Measurements from ENCODE around the gene NACC1. TPM values are rescaled to one million over a fixed set of nuclear protein-coding genes. Genes with fewer than 3 reads are reported as not detected.
"Not testable (repeated sequence)": the region's sequence is repeated elsewhere in the genome, so short reads cannot be mapped to it uniquely, and the experiment has no call there.

The NACC1 gene
- total RNA-seq, 1 experiment from 2014 or later, result 126 TPM

DNA sequence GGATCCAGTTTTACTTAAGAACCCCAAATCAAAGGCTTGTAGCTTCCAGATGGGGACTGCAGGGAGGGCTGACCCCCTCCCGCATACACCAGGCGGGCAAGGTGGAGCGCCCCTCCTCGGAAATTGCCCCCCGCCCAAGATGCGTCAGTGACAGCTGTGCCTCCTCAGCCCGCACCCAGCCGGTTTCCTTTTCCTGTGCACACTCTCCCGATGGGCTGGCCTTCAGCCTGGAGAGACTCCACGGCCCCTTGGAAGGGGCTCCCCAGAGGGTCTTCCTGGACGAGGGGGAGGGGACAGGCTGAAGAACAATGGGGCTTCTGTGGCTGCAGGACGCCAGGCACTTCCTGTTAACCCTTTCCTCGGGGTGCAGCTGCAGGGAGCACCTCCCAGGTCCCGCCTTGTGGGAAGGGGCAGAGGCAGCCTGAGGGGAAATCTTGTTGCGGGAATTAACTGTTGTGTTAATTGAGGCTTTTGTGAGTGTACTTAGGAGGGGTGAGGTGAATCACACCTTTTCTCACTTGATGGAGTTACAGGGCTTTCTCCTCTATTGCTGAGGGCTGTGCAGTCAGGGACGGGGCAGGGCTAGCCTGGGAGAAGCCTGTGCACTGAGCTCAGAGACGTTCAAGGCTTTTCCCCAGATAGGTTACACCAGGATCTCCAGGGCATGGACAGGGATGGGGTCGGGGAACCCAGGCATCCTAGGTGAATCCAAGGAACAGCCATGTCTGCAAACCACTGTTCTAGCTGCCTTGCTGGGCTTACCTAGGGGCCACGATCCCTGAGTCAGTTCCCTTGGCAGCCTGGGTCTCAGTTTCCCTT, 46.5 kb downstream of the NACC1 start:
- peak; percentile 89 for DNase-seq (ENCODE audit: low read depth)

DNA sequence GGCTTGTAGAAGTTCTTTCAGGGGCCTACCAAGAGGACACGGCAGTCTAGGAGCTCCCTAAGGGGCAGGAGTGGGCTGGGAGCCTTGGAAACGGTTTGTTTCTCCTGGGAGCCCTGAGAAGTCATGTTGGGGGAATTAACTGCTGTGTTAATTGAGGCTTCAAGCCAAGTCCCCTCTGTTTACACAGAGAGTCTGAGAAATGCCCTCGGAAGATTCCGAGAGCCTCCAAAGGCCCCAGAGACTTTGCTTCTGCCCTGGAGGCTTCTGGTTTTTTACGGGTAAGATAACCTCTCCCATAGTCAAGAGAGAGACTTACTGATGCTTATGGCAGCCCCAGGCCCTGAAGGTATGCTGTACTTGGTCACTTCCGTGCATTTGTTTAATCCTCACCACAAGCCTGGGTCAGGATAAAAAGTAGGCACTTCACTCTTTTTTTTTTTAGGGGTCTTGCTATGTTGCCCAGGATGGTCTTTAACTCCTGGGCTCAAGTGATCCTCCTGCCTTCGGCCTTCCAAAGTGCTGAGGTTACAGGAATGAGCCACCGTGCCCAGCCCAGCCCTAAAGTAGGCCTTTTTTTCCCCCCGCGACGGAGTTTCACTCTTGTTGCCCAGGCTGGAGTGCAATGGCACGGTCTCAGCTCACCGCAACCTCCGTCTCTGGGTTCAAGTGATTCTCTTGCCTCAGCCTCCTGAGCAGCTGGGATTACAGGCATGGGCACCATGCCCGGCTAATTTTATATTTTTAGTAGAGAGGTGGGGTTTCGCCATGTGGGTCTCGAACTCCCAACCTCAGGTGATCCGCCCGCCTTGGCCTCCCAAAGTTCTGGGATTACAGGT, 47.3 kb downstream of the NACC1 start:
- DNase-seq (ENCODE audit: low read depth), result peak; percentile 91

DNA sequence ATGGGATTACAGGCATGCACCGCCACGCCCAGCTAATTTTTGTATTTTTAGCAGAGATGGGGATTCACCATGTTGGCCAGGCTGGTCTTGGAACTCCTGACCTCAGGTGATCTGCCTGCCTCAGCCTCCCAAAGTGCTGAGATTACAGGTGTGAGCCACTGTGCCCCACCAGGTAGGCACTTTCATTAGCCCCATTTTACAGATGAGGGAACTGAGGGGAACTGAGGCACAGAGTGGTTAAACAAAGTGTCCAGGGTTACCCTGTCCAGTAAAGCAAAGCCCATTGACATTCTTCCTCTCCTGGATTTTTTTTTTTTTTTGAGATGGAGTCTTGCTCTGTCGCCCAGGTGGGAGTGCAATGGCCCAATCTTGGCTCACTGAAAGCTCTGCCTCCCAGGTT, 48.1 kb downstream of the NACC1 start:
- DNase-seq (ENCODE audit: low read depth), result not testable (repeated sequence)

DNA sequence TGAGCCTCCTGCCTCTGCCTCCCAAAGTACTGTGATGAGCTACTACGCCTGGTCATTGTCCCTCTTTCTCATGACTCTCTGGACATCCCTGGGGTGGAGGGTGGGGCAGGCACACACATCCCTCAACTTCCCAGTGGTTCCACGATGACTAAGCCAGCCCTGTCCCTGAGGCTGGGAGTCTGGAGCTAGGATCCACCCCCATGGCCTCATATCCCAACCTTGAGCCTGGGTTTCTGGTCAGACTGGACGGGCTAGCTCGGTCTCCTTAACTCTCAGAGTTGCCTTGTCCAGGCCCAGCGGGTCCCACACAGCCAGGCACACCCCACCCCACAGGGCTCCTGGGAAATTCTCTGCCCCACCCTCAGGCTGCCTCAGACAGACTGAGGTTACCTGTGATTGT, 51.7 kb downstream of the NACC1 start:
- peak; percentile 93 for DNase-seq (ENCODE audit: low read depth)

DNA sequence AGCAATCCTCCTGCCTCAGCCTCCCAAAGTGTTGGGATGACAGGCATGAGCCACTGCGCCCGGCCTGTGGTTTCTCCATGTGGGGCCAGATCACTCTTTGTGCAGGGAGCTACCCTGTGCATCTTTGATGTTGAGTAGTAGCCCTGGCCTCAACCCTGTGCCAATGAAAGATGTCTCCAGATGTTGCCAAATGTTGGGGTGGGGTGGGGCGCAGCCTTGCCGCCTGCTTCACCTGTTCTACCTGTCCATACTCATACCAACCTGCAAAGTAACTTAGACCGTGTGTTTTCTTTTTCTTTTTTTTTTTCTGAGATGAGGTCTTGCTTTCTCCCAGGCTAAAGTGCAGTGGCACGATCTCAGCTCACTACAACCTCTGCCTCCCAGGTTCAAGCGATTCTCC, 53.1 kb downstream of the NACC1 start:
- no peak for DNase-seq (ENCODE audit: low read depth)

DNA sequence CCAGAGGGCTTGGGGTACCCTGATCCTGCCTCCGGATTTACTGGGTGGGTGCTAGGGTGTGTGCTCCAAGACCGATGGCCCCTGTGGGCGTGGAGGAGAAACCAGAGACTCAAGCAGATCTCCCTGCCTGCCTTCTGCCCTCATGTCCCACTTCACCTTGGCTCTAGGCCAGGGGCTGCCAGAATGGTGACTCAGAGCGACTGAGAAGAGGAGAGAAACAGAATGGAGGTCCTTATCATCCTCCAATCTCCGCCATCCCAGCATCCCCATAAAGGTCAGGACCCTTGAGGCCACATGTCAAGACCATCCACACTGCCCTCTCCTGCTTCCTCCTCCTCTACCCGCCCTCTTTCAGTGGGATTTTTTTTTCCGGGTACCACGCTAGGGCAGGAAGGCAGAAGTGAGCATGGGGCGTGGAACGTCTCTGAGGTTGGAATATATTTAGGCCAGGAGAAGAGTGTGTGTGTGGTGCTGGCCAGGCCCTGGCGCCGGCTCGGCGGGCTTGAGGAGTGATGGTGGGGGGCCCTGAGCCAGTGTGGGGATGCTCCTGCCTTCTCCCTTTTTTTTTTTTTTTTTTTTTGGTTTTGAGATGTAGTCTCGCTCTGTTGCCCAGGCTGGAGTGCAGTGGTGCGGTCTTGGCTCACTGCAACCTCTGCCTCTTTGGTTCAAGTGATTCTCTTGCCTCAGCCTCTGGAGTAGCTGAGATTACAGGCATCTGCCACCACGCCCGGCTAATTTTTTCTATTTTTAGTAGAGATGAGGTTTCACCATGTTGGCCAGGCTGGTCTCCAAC, 54.5 kb downstream of the NACC1 start:
- DNase-seq (ENCODE audit: low read depth), result peak; percentile 97

DNA sequence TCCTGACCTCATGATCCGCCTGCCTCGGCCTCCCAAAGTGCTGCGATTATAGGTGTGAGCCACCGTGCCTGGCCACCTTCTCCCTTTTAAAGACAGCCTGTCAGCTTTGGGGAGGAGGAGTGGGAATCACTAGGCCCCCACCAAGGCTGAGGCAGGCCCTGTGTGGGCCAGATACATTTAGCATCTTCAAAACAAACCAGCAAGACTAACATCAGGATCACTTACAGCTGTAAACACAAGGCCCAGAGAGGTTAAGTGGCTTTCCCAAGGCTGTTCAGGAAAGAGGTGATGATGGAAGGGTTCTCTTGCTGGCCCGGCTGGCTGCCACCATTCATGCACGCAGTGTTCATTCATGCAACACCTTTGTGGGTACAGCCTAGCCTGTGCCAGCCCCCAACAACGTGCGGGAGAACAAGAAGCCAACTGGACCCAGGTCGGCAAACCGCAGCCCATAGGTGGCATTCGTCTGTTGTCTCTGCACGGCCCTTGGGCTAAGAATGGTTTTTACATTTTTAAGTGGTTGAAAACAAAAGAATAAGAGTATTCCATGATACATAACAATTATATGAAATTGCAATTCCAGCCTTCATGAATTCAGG, 55.2 kb downstream of the NACC1 start:
- DNase-seq (ENCODE audit: low read depth), result no peak

DNA sequence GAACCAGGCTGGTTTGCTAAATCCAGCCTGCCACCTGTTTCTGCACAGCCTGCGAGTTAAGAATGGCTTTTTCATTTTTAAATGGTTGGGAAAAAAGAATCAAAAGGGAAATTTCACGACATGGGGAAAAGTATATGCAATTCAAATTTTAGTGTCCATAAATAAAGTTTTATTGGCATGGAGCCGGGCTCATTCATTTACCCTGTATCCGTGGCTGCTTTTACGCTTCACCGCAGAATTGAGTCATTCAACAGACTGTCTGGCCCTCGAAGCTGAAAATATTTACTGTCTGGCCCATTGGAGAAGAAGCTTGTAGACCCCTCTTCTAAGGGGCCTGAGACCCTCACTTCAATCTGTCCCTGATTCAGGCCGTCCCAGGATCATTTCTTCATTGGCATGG, 58.3 kb downstream of the NACC1 start:
- peak; percentile 71 for DNase-seq (ENCODE audit: low read depth)

DNA sequence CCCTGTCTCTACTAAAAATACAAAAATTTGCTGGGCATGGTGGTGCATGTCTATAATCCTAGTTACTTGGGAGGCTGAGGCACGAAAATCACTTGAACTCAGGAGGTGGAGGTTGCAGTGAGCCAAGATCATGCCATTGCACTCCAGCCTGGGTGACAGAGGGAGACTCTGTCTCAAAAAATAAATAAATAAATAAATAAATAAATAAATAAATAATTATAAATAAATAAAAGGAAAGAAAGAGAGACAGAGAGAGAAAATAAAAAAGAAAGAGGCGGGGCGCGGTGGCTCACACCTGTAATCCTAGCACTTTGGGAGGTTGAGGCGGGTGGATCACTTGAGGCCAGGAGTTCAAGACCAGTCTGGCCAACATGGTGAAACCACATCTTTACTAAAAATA, 59.5 kb downstream of the NACC1 start:
- DNase-seq (ENCODE audit: low read depth), result not testable (repeated sequence)

DNA sequence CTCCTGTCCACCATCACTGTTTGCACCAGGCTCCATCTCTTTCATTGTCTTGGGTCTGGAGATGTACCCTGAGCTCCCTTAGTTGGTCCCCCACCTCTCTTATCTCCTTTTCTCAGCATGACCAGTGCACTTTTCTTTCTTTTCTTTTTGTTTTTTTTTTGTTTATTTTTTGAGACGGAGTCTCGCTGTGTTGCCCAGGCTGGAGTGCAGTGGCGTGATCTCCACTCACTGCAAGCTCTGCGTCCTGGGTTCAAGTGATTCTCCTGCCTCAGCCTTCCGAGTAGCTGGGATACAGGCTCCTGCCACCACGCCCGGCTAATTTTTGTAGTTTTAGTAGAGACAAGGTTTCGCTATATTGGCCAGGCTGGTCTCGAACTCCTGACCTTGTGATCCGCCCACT, 60.2 kb downstream of the NACC1 start:
- not testable (repeated sequence) for DNase-seq (ENCODE audit: low read depth)

DNA sequence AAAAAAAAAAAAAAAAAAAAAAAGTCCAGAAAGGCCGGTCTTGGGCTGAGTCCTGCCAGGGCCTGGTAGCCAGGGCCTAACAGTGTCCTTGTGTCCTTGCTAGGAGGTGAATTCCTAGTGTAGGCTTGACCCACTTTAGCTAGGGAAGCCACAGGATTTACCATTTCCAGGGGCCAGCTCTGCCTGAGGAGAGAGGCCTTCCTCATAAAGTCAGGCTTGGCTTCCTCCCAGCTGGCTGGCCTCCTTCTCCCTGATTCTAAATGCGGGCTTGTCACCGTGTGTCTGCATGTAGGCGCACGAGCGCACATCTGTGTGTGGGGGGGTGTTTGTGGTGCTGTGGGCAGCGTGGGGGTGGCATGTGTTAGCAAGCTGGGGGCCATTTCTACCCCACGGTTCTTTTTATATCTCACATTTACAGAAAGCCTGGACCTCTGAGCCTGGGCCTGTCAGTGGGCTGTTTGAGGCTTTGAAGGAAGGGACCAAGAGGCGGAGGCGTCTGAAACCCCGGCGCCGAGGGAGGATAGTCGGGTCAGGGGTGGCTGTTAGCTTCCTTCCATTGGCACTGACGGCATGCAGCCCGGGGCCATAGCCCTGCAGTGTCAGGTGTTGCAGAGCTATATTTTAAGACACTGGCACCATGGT, 63.8 kb downstream of the NACC1 start:
- peak; percentile 80 for DNase-seq (ENCODE audit: low read depth)

DNA sequence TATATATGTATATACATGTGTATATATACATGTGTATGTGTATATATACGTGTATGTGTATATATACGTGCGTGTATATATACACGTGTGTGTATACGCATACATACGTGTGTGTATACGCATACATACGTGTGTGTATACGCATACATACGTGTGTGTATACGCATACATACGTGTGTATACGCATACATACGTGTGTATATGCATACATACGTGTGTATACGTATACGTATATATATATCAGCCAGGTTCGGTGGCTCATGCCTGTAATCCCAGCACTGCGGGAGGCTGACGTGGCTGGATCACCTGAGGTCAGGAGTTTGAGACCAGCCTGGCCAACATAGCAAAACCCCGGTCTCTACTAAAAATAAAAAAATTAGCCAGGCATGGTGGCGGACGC, 66.9 kb downstream of the NACC1 start:
- DNase-seq (ENCODE audit: low read depth), result not testable (repeated sequence)

DNA sequence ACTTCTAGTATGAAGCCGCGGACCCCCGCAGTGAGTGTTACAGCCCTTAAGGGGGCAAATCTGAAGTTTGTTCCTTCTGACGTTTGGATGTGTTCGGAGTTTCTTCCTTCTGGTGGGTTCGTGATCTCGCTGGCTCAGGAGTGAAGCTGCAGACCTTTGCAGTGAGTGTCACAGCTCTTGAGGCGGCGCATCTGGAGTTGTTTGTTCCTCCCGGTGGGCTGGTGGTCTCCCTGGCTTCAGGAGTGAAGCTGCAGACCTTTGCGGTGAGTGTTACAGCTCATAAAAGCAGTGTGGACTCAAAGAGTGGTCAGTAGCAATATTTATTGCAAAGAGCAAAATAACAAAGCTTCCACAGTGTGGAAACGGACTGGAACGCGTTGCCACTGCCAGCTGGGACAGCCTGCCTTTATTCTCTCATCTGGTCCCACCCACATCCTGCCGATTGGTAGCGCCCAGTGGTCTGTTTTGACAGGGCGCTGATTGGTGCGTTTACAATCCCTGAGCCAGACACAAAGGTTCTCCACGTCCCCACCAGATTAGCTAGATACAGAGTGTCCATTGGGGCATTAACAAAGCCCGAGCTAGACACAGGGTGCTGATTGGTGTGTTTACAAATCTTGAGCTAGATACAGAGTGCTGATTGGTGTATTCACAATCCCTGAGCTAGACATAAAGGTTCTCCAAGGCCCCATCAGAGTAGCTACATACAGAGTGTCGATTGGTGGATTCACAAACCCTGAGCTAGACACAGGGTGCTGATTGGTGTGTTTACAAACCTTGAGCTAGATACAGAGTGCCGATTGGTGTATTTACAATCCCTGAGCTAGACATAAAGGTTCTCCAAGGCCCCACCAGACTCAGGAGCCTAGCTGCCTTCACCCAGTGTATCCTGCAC, 67.9 kb downstream of the NACC1 start:
- not testable (repeated sequence) for DNase-seq (ENCODE audit: low read depth)

DNA sequence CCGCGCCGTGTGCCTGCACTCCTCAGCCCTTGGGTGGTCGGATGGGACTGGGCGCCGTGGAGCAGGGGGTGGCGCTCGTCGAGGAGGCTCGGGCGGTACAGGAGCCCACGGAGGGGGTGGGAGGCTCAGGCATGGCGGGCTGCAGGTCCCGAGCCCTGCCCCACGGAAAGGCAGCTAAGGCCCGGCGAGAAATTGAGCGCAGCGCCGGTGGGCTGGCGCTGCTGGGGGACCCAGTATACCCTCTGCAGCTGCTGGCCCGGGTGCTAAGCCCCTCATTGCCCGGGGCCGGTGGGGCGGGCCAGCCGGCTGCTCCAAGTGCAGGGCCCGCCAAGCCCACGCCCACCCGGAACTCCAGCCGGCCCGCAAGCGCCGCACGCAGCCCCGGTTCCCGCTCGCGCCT, 68.6 kb downstream of the NACC1 start:
- DNase-seq (ENCODE audit: low read depth), result not testable (repeated sequence)

DNA sequence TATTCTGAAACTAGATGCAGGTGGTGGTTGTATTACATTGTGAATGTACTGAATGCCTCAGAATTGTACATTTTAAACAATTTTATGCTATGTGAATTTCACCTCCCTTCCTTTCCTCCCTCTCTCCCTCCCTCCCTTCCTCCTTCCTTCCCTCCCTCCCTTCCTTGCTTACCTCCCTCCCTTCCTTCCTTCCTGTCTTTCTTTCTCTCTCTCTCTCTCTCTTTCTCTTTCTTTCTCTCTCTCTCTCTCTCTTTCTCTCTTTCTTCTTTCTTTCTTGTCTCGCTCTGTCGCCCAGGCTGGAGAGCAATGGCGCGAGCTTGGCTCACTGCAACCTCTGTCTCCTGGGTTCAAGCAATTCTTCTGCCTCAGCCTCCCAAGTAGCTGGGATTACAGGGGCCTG, 69.4 kb downstream of the NACC1 start:
- DNase-seq (ENCODE audit: low read depth), result no peak

DNA sequence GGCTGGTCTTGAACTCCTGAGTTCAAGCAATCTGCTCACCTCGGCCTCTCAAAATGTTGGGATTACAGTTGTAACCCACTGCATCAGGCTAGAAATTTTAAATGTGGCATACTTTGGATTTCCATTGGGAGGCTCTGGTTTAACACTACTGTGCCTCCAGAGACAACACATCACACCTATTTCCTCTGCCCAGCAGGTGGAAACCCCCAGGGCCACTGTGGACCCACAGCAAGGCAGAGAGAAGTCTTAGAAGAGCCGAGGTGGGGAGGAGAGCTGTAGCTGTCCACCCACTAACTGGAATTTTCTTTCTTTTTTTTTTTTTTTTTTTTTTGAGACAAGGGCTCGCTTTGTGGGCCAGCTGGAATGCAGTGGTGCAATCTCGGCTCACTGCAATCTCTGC, 71.5 kb downstream of the NACC1 start:
- no peak for DNase-seq (ENCODE audit: low read depth)

Data from M059J (cell line).